Effector CD4-positive, alpha-beta T cell (primary cell): Measurements from ENCODE around the gene ATXN7L3.

ENCODE experiments used
- DNase-seq: peaks from one replicate; pipeline ENCODE4 v3.0.0-alpha.2; 2020

The ATXN7L3 gene

DNA sequence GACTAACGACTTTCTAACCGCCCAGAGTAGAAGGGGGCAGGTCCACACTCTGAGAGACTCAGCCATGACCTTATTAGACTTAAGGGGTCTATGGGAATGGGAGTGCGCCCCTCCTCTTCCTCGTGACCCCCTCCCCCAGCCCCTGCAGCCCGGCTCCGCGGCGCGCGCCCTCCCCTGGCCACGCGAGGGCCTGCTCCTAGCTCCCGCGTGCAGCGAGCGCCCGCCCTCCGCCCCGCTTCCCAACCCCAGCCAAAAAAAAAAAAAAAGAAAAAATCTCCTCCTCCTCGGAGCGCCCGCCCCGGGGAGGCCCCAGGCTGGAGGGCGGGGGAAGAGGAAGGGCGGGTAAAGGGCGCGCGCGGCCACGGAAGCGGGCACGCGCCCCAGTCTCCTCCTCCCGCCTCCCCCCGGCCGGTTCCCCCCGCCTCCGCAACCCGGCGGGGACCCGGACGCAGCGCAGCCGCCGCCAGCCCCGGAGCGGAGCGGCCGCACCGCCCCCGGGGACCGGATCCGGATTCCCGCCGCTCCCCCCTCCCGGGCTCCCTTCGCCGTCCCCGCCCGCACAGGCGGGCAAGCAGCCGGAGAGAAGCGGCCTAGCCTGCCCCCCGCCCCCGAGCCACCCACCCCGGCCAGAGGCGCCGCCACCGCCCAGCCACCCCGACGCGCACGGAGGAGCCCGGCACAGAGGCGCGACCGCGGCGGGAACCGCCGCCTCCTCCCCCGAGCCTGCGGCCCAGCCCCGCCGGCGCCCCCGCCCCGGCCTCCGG lies 18.8 kb upstream of the ATXN7L3 start:
- DNase-seq: peak; percentile 78

DNA sequence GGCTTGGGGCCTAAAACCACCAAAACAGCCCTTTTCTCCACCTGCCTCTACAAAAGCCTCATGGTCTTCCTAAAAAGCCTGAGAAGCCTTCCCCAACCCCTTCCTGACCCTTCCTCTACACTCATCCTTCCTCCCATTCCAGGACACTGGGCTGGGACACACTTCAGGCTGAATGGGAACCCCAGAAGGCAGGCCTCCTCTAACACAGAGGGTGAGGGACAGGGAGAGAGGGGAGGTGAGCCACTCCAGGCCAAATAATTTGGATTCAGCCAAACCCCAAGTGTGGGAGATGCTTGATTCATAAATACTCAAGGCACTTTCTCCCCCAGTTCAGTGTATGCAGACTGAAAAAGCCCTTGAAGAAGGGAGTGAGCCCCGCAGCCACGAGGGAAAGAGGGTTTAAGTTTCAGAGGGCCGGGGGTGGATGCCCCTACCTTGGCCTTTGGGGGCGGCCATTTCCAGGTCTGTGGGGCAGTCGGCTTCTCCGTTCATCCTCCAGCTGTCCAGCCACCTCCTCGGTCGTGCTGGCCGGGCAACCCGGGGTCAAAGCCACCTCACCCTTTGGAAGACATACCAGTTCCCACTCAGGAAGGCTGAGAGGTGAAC lies 18.2 kb upstream of the ATXN7L3 start:
- DNase-seq: no peak

DNA sequence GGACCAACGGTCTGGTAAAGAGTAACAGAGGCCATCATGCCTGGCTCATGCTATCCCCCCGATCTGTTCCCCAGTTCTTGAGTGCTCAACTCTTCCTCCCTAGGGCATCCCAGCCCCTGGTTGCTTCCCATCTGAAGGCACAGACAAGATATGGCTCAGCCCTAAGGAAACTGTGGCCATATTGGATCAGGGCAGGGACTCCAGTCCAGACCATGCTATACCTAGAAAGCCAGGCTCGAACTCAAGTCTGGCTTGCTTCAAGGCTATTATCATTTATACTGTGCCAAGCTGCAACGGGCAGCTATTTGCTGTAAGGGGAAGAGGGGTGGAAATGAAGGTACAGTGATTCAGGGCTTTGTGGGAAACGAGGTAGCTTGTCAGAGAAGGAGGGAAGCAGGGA lies 17.0 kb upstream of the ATXN7L3 start:
- no peak for DNase-seq

DNA sequence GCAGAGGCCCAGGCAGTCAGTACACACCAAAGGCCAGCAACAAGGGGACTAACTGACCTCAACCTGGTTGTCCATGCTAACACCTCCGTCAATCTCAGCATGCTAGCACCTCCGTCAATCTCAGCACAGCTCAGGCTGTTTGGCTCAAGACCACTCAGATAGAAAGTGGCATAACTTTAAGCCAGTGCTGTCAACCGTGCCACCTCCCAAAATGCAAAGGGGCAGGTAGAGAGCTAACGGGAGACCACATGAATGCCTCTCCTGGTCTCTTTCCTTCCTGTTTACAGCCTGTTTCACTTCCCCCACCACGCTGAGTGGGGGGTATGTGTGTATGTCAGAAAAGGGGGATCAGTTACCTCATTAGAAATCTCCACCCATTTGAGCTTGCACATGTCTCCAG lies 16.5 kb upstream of the ATXN7L3 start:
- no peak for DNase-seq

DNA sequence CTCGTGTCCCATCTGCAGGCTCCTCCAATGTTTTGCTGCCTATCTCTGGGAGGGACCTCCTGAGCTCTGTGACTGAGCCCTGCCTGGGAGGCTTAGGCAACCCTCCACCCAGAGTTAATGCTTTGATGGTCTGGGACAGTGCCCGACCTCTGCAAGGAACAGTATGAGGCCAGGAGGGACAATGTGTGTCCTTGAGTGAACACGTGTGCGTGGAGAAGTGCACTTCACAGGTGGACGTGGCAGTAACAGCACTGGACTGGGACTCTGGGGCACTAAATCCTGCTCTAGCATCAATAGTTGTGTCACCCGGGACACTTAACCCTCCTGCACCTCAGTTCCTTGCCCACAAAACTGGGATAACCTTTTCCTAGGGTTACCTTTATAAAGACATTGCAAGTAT lies 15.2 kb upstream of the ATXN7L3 start:
- DNase-seq: no peak

DNA sequence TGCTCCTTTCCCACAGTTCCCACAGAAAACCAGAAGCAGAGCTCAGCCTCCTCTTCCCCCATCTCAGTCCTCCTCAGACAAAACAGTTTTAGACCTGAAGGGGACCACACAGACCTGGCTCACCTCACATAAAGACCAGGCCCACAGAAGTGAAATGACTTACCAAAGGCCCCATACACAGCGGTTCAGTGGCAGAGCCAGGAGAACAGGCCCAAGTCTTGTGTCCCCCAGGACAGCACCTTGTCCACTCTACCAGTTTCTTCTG lies 14.5 kb upstream of the ATXN7L3 start:
- no peak for DNase-seq

DNA sequence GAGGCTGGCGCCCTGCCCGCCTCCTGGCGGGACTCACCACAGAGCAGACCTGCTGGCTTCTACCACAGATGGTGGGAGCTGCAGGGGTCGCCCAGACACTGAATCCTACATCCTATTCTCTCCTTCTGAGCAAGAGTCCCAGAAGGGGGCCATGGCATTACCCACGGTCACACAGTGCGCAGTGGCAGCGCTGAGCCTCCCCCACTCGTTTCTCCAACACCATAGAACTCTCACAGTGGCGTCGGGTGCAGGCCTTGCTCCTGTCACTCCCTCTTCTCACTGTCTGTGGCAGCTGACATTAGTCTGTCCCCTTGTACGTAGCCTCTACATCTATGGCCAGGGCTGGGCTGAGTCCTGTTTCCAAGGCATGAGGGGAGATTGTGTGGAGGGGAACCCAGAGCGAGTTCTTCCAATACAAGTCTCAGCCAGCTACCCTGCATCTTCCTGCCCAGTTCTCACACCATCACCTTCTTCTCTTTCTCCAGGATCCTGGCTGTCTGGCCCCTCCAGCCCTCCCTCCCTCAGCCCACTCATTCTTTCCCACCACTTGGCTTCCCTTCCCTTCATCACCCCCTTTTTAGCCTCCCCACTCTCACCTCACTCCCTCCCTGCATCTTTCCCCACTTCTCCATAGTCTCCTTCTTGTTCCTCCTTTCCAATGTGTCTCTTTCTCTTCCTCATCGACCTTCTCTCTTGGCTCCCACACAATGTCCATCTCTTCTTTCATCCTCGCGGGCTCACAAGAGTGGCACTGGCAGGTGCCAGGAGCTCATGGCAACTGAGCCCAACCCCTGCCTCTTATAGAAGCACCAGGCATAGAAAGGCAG lies 13.9 kb upstream of the ATXN7L3 start:
- no peak for DNase-seq

DNA sequence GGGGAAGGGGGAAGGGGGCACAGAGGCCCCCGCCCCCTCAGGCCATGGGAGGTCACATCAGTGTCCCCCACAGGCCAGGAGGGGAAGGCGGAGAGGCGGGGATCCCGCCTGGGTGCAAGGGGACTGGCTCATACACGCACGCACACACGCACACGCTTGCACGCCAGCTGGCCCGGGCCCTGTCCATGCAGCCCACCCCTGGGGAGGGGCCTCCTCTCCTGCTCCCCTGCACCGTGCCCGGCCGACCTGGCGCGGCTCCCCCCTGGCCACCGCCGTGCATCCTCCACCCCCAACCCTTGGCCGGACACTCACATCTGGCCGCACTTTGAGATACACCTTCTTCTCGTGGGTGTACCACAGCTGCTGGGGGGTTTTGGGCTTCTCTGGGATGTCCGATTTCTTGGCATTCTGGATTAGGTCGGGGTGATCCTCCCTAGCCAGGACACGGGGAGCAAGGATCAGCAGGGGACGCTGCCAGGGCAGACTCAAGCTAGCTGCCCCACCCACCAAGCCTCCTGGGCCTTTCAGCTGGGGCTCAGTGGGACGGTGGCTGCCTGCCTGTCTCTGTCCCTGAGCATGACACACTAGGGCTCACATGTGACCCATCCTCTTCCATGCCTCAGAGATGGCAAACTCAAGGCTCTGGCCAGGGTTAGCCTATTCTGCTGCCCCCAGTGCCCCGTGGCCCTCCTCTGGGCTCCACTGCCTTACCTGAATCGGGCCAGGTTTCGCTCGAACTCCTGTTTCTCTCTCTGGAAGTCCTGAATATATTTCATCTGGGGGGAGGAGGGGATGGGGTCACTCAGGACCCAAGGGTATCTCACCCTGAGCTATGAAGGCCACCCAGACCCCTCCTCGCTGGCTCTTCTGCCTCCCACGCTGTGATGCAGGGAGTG lies 13.1 kb upstream of the ATXN7L3 start:
- no peak for DNase-seq

DNA sequence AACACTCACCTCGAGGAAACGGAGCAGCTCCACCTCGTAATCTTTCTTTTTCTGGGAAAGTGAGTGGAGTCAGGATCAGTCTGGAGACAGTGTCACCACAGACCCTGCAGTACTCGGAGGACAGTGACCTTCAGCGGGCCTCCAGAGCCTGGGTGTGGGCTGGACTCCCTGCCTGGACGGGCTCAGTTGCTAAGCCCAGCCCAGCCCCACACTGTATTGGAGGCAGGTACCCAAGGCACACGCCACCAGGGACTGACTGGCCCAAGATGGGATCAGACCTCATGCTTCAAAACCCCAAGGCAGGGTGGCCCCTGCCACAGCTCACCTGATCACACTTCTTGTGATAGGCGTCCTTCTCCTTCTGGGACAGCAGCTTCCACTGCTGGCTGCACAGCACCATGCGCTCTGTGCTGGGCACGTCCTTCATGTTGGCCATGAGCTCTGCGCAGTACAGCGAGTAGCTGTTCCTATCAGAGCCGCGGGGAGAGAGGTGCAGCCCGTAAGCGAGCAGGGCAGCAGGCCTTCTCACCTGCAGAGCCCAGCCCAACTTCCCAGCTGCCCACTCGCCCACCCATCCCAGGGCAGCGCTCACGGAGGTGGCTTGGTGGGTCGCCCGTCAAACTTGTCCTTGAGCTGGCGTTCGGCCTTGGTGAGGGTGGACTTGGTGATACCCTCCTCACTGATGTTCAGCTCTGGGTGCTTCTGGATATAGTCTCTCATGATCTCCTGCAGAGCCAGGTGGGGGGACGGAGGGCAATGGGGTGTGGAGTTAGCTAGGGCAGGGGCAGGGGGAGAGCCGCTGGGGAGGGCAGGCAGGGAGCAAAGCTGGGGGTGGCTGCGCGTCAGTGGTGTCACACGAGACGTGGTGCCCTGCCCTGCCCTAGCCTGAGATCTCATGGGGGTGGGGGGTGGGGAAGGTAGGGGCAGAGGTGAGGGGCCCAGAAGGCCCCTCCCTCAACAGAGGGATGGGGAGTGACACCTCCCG lies 11.9 kb upstream of the ATXN7L3 start:
- no peak for DNase-seq

DNA sequence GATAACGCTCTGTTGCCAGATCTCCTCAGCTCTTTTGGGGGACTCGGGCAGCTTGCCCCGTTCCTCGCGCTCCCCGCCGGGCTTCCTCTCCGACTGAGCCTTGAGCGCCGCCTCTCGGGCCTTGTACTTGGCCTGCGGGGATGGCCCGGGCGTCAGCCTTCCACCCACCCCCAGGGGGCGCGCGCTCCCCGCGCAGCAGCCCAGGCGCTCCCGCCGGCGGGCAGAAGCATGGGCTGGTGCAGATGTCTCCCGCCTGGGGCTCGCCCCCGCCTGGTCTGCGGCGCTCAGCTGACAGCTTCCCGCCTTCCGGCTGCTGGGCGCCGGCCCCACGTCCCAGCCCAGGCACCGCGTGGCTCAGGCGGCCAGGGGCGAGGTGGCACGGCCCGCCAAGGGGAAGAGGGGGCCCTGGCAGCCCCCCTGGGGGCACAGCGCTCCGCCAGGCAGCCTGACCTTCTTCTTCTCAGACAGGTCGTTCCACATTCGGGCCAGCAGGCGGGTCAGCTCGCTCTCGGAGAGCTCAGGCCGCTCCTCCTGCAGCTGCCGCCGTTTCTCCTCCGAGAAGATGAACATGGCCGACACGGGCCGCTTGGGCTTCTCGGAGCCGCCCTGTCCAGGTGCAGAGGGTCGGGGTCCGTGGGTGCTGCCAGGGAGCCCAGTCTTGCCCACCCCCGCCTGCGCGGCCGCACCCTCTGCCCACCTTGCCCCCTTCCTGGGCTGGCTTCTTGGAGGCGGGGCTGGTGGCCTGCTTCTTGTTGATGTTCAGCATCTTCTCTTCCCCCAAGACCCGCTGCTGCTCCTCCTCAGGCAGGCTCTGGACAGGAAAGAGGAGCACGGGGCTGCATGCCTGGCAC lies 10.9 kb upstream of the ATXN7L3 start:
- DNase-seq: peak; percentile 86

DNA sequence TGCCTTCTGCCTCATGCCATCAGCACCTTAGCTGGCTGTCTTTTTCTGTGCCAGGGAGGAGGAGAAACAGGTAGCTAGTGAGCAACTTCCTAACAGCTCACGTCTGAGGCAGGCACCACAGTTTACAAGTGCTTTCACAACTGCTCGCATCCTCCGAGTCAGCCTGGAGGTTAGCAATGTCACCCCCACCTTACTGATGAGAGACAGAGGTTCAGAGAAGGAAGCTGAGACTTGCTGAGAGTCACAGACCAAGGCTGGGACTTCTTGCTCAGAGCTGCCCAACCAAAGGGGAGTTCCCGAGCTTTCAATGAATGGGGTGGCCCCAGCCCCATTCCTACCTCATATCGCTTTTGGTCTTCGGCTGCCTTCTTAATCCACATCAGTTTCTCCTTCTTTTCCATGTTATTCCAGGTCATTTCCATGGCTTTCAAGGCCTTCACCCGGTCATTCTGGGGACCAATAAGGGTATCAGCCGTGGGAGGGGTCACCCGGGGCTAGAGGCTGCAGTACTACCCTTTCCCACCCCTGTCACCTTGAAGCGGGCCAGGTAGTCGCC lies 10.2 kb upstream of the ATXN7L3 start:
- DNase-seq: no peak

DNA sequence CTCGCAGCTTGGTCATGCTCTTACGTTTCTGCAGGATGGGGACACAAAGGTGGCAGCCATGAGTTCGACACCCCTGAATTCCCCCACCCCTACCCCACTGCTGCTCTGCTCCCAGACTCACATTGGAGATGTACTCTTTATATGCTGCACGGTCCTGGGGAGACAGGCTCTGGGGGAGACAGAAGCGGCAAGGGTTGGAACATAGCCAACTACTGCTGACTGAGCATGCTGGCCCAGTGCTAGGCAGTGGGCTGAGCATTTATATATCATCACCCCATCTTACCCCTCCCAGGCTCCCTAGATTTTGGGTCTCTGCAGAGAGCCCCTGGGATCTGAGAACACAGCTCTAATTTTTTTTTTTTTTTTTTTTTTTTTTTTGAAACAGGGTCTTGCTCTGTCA lies 8.1 kb upstream of the ATXN7L3 start:
- no peak for DNase-seq

DNA sequence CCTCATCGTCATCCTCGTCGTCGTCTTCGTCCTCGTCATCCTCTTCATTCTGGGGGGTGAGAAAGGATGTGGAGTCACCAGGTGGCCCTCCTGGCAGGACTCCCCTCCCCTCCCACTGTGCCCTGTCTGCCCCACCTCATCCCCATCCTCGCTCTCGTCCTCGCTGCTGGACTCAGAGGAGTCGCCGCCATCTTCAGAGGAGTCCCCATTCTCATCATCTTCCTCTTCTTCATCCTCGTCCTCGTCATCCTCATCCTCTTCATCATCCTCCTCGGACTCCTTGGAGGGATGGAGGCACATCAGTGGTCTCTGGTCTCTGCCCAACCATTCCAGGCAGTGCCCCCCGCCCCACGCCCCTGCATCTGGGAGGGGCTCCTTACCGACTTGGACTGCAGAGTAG lies 7.6 kb upstream of the ATXN7L3 start:
- no peak for DNase-seq

DNA sequence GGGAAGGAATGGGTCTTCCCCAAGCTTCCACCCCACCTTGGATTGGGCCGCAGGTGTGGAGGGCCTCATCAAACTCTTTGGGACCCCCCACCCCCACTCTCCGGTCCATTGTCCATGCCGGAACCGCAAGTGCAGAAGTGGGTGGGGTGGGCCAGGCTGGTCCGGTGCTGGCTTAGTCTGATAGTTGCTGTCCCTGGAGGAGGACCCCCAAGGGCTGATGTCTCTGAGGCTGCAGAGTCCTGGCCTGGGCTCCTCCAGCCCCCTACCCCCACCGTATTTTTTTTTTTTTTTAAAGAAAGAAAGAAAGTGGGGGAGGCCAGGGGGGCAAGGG lies 7.1 kb upstream of the ATXN7L3 start:
- DNase-seq: no peak

DNA sequence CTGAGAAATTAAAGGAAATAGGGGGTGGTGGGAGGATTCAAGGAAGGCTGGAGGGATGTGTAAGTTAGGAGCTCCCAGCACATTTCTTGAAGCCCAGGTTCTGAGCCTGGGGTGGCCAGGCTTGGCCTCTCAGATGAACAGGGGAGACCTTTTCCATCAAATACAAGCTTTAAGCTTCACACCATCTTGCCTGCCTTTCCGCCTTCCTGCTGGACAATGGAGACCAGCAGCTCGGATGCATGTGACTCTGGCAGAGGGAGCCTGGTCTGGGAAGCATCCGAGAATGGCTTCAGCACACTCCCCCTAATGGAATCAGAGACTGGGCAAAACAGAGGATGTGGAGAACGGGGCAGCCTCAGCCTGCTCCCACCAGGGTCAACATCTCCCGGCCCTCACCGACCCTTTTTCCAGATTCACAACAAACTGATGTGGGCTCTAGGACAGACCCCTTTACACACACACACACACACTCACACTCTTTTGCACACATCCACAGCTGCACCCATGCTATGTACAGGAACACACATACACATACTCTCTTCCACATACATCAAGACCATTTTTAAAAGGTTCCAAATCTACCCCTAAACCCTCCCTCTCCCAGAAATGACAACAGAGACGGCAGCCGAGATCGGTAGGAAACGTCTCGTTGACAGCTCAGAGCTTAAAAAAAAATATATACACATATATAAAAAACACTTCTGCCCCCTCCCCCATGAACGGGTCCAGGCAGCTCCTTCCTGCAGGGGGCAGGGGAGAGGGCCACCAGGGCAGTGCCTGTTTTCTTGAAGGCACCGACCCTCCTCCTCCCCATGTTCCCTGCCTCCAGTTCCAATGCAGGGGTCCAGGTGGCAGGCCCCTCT lies 6.5 kb upstream of the ATXN7L3 start:
- DNase-seq: no peak

DNA sequence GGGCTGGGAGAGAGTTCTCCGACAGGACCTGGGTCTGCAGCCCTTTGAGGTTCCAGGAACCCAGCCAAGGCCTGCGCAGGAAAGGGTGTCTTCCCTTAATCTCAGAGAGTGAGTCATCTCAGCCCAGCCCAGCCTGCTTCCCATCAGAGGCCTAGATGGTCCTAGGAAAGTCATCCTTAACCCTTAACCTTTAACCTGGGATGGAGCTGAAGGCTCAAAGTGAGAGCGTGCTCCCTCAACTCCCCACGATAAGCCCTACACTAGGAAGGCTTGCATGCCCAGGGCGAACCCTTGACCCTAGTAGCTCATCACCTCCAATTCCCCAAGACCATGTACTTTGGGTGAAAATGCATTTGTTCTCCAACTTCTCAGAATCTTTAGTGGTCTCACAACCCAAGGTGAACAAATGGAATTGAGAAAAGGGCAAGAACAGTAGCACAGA lies 4.8 kb upstream of the ATXN7L3 start:
- no peak for DNase-seq

DNA sequence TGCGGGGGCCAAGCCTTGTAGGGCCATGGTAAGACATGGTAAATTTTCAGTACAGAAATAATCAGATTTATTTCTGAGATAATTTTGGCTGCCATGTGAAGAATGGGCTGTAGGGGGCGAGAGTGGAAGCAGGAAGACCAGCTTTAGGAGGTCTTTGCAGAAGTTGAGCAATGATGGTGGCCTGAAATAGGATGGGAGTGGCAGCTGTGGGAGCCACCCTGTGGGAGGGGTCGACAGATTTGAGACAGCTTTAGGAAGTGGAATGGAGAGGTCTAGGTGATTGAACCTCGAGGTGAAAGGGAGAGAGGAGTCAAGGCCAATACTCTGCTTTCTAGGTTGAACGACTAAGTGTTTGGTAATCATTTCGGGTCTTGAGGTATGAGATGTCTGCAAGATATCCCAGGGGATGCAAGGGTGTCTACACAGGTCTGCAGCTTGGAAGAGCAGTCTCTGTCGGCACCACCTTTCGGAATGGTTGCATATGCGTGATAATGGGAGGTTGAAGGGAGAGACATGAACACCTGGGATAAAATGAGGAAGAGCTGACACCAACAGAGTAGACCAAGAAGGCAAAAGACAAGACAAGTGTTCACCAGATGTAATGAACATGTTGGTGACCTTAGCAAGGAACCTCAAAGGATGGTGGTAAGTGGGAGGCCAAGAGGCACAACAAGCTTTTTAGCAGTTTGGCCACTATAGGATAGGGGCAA lies 4.2 kb upstream of the ATXN7L3 start:
- peak; percentile 29 for DNase-seq

DNA sequence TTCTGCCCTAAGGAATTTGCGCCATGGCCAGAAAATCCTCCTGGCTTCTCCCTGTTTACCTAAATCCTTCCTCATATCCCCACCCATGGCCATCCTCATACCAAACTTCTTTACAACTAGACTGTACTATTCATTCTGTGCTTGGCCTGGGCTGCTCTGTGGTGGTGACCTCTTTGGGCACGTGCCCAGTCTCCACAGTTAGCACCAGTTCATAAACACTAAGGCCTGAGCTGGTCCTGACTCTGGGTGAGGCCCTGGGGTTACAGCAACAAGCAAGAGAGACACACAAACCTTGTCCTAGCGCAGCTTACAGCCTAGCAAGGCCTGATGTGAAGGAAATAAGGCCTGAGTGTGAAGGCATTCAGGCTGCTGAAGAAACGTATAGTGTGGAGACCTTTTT lies 3.1 kb upstream of the ATXN7L3 start:
- DNase-seq: no peak
